ENCODE measurements around the gene SYTL5.

The SYTL5 gene

DNA sequence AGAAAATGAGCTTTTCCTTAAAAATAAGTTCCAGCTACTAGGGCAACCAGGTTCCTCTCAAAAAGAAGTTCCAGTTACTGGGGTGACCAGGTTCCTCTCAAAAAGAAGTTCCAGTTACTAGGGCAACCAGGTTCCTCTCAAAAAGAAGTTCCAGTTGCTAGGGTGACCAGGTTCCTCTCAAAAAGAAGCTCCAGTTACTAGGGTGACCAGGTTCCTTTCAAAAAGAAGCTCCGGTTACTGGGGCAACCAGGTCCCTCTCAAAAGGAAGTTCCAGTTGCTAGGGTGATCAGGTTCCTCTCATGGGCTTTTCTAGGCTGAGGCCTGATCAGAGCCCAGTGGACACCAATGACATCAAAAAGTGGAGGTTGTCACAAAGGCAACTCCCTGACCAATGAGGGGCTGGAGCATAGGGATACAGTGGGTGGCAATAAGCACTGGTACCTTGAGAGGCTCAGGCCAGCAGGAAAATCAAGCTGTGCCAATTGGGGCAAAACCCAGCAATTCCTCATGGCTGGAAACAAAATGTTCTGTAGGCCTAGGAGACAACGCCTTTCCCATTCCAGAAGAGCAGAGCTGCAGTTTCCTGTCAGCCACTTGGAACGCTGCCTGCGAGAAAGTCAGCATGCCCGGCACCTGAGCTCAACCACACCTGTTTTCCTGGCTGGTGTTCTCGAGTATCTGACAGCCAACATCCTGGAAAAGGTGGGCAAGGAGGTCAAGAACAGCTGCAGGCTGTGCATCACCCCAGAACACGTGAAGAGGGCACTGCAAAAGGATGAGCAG lies 12.3 kb upstream of the SYTL5 start:
- H3K4me3 ChIP-seq (ENCODE audit: low read length), result no peak overlapping the region
- H3K36me3 ChIP-seq (ENCODE audit: control insufficient read depth, insufficient read depth, low read length), result no peaks in the 10 kb centered on the region
- no peaks in the 10 kb centered on the region for H3K27me3 ChIP-seq (ENCODE audit: control insufficient read depth, insufficient read depth, low read length)
- peaks cover 12% of the 10 kb centered on the region for H3K4me1 ChIP-seq (ENCODE audit: control insufficient read depth, insufficient read depth, low read length)
- H3K9ac ChIP-seq (ENCODE audit: low read length), result no peak overlapping the region
- no peaks in the 10 kb centered on the region for H3K9me3 ChIP-seq (ENCODE audit: control insufficient read depth, low read length)

GRCh38 chrX:37995428-37995827 lies 10.9 kb upstream of the SYTL5 start:
- Histone ChIP-seq H3K4me1 (ENCODE audit: control insufficient read depth, insufficient read depth, low read length) (peaks cover 12% of the 10 kb centered on the region), H3K27me3 (ENCODE audit: control insufficient read depth, insufficient read depth, low read length) (no peaks in the 10 kb centered on the region), H3K9me3 (ENCODE audit: control insufficient read depth, low read length) (no peaks in the 10 kb centered on the region), H3K4me3 (ENCODE audit: low read length) (no peak overlapping the region), H3K36me3 (ENCODE audit: control insufficient read depth, insufficient read depth, low read length) (no peaks in the 10 kb centered on the region), H3K9ac (ENCODE audit: low read length) (no peak overlapping the region)

GRCh38 chrX:37997096-37997495 lies 9.3 kb upstream of the SYTL5 start:
- H3K9me3 ChIP-seq (ENCODE audit: control insufficient read depth, low read length), result no peaks in the 10 kb centered on the region
- no peaks in the 10 kb centered on the region for H3K36me3 ChIP-seq (ENCODE audit: control insufficient read depth, insufficient read depth, low read length)
- H3K9ac ChIP-seq (ENCODE audit: low read length), result no peak overlapping the region
- no peak overlapping the region for H3K4me3 ChIP-seq (ENCODE audit: low read length)
- H3K4me1 ChIP-seq (ENCODE audit: control insufficient read depth, insufficient read depth, low read length), result peaks cover 11% of the 10 kb centered on the region
- no peaks in the 10 kb centered on the region for H3K27me3 ChIP-seq (ENCODE audit: control insufficient read depth, insufficient read depth, low read length)

DNA sequence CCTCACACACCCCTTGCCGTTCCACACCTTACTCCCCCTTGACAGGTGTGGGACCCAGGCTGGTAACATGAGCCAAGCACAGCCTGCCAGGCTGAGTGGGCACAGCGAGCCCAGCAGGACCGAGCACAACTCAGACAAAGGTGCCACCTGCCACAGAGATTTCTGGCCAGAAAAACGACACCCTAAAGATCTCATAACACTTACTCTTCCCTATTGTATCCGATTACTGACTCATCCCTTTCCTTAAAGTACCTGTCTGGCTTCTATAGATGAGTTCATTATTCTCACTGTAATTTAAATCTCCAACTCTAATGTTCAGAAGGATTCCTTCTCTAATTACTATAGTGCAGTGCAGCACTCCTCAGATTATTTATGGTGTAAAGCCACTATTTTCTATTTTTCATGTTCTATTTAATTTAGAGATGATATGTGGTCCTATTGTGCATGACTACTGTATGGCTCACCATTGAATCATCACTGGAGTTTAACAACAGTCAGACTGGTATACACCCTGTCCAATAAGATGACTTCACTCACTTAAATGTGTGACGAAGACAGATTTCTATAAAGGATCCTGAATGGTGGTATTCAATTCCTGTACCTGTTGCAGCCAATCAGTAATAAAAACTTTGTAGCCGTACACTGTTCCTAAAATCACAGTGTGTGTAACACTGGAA lies 7.6 kb upstream of the SYTL5 start:
- no peak overlapping the region for H3K9ac ChIP-seq (ENCODE audit: low read length)

GRCh38 chrX:38000706-38001105 lies 5.6 kb upstream of the SYTL5 start:
- peaks cover 3% of the 10 kb centered on the region for H3K4me1 ChIP-seq (ENCODE audit: control insufficient read depth, insufficient read depth, low read length)
- no peaks in the 10 kb centered on the region for H3K36me3 ChIP-seq (ENCODE audit: control insufficient read depth, insufficient read depth, low read length)
- no peaks in the 10 kb centered on the region for H3K9me3 ChIP-seq (ENCODE audit: control insufficient read depth, low read length)
- H3K4me3 ChIP-seq (ENCODE audit: low read length), result no peak overlapping the region
- H3K27me3 ChIP-seq (ENCODE audit: control insufficient read depth, insufficient read depth, low read length), result no peaks in the 10 kb centered on the region
- H3K9ac ChIP-seq (ENCODE audit: low read length), result no peak overlapping the region

More for the DNA sequence above, 7.6 kb upstream of the SYTL5 start:
- Histone ChIP-seq H3K4me1 (ENCODE audit: control insufficient read depth, insufficient read depth, low read length) (peaks cover 6% of the 10 kb centered on the region), H3K36me3 (ENCODE audit: control insufficient read depth, insufficient read depth, low read length) (no peaks in the 10 kb centered on the region), H3K4me3 (ENCODE audit: low read length) (no peak overlapping the region), H3K27me3 (ENCODE audit: control insufficient read depth, insufficient read depth, low read length) (no peaks in the 10 kb centered on the region), H3K9me3 (ENCODE audit: control insufficient read depth, low read length) (no peaks in the 10 kb centered on the region)

DNA sequence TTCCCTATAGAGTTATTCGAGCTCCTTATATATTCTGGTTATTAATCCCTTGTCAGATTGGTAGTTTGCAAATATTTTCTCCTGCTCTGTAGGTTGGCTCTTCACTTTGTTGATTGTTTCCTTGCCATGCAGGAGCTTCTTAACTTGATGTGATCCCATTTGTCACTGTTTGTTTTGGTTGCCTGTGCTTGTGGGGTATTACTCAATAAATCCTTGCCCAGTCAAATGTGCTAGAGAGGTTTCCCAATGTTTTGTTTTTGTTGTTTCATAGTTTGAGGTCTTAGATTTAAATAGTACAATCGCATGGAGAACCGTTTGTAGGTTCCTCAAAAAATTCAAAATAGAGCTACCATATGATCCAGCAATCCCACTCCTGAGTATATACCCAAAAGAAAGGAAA lies 2.3 kb upstream of the SYTL5 start:
- Histone ChIP-seq H3K4me1 (ENCODE audit: control insufficient read depth, insufficient read depth, low read length) (peaks cover 4% of the 10 kb centered on the region), H3K9ac (ENCODE audit: low read length) (no peak overlapping the region), H3K9me3 (ENCODE audit: control insufficient read depth, low read length) (no peaks in the 10 kb centered on the region), H3K36me3 (ENCODE audit: control insufficient read depth, insufficient read depth, low read length) (no peaks in the 10 kb centered on the region), H3K4me3 (ENCODE audit: low read length) (no peak overlapping the region), H3K27me3 (ENCODE audit: control insufficient read depth, insufficient read depth, low read length) (no peaks in the 10 kb centered on the region)

DNA sequence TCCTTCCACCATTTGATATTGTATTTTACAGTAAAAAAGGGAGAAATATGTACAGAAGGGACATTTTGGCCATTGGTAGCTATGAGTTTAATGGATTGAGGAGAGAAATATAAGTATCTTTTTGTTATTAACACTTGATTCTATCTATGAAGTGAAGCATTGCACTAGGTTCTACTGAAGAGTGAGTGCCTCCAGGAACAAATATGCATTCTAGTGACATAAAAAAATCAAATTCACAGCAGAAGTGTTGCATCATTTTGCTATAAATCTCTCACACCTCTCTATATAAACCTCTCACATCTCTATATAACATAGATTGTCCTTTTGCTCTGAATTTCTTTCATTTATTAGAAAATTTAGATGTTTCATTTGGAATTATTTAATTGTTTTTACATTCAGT lies 425 bp downstream of the SYTL5 start:
- Histone ChIP-seq H3K9me3 (ENCODE audit: control insufficient read depth, low read length) (no peaks in the 10 kb centered on the region), H3K9ac (ENCODE audit: low read length) (peak overlapping the region; percentile 80), H3K27me3 (ENCODE audit: control insufficient read depth, insufficient read depth, low read length) (no peaks in the 10 kb centered on the region), H3K36me3 (ENCODE audit: control insufficient read depth, insufficient read depth, low read length) (no peaks in the 10 kb centered on the region), H3K4me3 (ENCODE audit: low read length) (peak overlapping the region; percentile 31), H3K4me1 (ENCODE audit: control insufficient read depth, insufficient read depth, low read length) (peaks cover 4% of the 10 kb centered on the region)

DNA sequence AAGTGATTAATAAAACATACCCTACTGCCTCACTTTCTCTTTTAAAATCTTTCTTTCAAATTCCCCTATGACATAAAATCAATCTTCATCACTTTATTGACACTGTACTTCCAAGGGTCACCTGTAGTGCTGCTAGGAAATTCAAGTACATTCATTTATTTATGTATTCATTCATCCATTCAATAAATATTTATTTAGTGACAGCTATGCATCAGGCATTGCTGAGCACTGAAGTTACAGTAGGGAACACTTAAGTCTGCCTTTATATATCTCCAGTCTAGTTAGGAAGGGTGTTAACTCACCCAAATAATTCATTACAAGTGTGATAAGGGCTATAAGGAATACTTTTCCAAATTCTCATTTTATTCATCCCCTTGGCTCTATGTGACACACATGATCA lies 2.3 kb downstream of the SYTL5 start:
- Histone ChIP-seq H3K36me3 (ENCODE audit: control insufficient read depth, insufficient read depth, low read length) (no peaks in the 10 kb centered on the region), H3K9me3 (ENCODE audit: control insufficient read depth, low read length) (no peaks in the 10 kb centered on the region), H3K9ac (ENCODE audit: low read length) (peak overlapping the region; percentile 80), H3K4me1 (ENCODE audit: control insufficient read depth, insufficient read depth, low read length) (peaks cover 10% of the 10 kb centered on the region), H3K4me3 (ENCODE audit: low read length) (no peak overlapping the region), H3K27me3 (ENCODE audit: control insufficient read depth, insufficient read depth, low read length) (no peaks in the 10 kb centered on the region)

DNA sequence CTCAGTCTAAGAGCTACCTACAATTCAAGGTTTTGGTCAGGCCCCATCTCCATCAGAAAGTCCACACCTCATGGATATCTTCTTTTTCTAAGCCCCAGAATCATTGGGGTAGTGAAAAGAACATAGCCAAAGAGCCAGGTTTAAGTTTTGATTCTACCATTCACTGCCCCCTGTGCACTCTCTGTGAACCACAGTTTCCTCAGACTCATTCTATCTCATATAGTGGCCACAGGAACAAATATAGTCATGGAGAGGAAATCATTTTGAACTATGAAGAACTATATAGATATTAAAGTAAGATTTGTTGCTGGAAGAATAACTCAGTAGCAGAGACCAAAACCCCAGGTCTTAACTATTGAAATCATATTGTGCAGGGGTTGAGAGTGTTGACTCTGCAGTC lies 3.3 kb downstream of the SYTL5 start:
- Histone ChIP-seq H3K9ac (ENCODE audit: low read length) (no peak overlapping the region), H3K9me3 (ENCODE audit: control insufficient read depth, low read length) (no peaks in the 10 kb centered on the region), H3K4me1 (ENCODE audit: control insufficient read depth, insufficient read depth, low read length) (peaks cover 15% of the 10 kb centered on the region), H3K4me3 (ENCODE audit: low read length) (no peak overlapping the region), H3K36me3 (ENCODE audit: control insufficient read depth, insufficient read depth, low read length) (no peaks in the 10 kb centered on the region), H3K27me3 (ENCODE audit: control insufficient read depth, insufficient read depth, low read length) (no peaks in the 10 kb centered on the region)

- Histone ChIP-seq H3K4me3 (ENCODE audit: low read length) (no peak overlapping the region), H3K9ac (ENCODE audit: low read length) (no peak overlapping the region), H3K9me3 (ENCODE audit: control insufficient read depth, low read length) (no peaks in the 10 kb centered on the region), H3K36me3 (ENCODE audit: control insufficient read depth, insufficient read depth, low read length) (no peaks in the 10 kb centered on the region), H3K4me1 (ENCODE audit: control insufficient read depth, insufficient read depth, low read length) (peaks cover 12% of the 10 kb centered on the region), H3K27me3 (ENCODE audit: control insufficient read depth, insufficient read depth, low read length) (no peaks in the 10 kb centered on the region)
Observed at GRCh38 chrX:38018766-38019425, 12.5 kb downstream of the SYTL5 start.

DNA sequence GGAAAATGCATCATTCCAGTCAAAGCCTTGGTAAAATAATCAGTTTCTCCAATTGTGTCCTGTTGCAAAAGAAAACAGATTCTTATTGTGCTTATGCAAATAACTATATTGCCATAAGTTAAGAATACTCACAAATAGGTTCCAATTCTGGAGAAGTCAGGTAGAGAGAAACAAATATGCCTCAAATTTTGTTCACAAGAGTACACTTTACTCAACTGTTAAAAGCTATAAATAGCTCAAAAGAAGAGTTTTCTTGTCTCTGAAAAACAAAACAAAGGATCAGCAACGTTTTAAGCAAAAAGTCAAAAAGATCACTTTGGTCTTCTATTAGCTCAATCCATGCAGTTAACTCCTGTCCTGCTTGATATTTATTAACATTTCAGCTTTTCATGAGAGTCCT lies 21.9 kb downstream of the SYTL5 start:
- no peak overlapping the region for H3K9ac ChIP-seq (ENCODE audit: low read length)
- no peaks in the 10 kb centered on the region for H3K9me3 ChIP-seq (ENCODE audit: control insufficient read depth, low read length)
- no peak overlapping the region for H3K4me3 ChIP-seq (ENCODE audit: low read length)
- no peaks in the 10 kb centered on the region for H3K36me3 ChIP-seq (ENCODE audit: control insufficient read depth, insufficient read depth, low read length)
- H3K27me3 ChIP-seq (ENCODE audit: control insufficient read depth, insufficient read depth, low read length), result no peaks in the 10 kb centered on the region
- H3K4me1 ChIP-seq (ENCODE audit: control insufficient read depth, insufficient read depth, low read length), result no peaks in the 10 kb centered on the region

- H3K27me3 ChIP-seq (ENCODE audit: control insufficient read depth, insufficient read depth, low read length), result no peaks in the 10 kb centered on the region
- H3K36me3 ChIP-seq (ENCODE audit: control insufficient read depth, insufficient read depth, low read length), result no peaks in the 10 kb centered on the region
Observed at GRCh38 chrX:38036466-38036865, 30.1 kb downstream of the SYTL5 start.

More at GRCh38 chrX:38036466-38036865, 30.1 kb downstream of the SYTL5 start:
- Histone ChIP-seq H3K9ac (ENCODE audit: low read length) (no peak overlapping the region), H3K4me1 (ENCODE audit: control insufficient read depth, insufficient read depth, low read length) (no peaks in the 10 kb centered on the region), H3K9me3 (ENCODE audit: control insufficient read depth, low read length) (no peaks in the 10 kb centered on the region), H3K4me3 (ENCODE audit: low read length) (no peak overlapping the region)
